ENCODE measurements around the gene ADCY7.
"Not testable (repeated sequence)": the region's sequence is repeated elsewhere in the genome, so short reads cannot be mapped to it uniquely, and the experiment has no call there.

The ADCY7 gene

DNA sequence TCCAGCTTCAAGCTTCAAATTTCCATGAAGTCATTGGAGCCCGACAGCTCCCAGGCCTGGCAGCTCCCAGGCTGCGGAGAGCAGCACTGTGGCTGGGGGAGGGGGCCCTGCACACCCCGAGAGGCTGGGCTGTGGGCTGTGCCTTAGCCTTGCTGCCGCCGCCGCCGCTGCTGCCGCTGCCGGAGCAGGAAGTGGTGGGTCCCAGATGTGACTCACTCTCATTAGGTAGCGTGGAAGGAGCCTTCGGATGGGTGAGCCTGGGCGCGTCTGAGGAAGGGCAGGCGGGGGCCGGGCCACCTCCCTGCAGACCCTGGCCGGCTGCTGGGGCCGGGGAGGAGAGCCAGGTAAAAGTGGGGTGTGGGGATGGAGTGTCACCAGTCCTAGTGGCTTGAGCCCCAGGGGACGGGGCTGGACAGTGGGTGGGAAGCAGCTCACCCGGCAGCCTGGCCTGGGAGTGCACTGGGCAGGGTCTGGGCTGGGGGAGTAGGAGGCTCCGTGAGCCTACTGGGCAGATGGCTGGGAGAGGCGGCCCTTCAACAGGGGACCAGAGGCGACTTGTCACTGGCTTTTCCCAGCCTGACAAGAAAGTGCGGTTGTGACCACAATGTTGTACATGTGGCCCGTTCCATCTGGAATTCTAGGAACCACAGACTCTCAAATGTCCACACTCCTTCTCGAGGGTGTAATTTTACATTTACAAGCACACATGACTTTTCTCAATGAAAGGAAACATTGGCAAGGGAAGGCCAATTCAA, at the start of gene ADCY7:
Gene ADCY7, plus strand, starts transcription at position 215 of the 755 bp plus-strand sequence. CDS start 21,629 bp downstream, outside the sequence.
- peak; percentile 79 for DNase-seq

- DNase-seq, result no peak
Measured at GRCh38 chr16:50219402-50219975, 46.9 kb upstream of the ADCY7 start.

GRCh38 chr16:50224286-50224685, 42.1 kb upstream of the ADCY7 start:
- no peak for DNase-seq

DNA sequence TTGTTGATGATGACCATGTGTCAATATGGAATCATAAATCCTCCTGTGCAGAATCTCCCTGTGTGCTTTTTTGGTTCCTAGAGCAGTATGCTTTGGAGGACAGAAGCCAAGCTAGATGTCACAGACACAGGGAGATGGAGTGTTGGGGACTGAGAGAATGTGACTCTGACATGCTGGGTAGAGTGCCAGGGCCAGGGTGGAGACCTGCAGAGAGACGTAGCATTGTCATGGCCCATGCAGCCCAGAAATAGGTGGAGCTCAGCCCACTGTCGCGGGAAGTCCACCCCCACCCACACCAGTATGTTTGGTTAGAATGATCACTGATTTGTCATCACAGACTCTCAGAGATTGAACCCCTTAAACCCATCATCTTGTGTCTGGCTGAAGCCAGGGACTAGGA, 39.2 kb upstream of the ADCY7 start:
- no peak for DNase-seq

DNA sequence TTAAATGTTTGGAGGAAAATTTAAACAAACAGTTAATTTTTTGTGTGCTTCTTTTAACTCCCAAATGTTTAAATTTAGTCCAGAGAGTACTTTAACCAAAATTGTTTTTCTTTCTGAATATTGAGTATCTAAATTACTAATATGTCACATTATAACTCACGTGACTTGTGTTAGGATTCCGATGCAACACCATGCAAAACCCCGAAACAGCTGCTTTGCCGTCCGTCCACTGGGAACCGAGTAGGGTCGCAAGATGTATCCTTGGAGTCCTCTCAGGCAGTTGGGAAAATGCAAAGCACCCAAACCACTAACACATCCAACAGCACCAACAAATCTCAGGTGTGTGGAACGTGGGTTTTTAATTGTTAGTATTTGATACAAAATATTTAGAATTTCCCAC, 38.7 kb upstream of the ADCY7 start:
- no peak for DNase-seq

DNA sequence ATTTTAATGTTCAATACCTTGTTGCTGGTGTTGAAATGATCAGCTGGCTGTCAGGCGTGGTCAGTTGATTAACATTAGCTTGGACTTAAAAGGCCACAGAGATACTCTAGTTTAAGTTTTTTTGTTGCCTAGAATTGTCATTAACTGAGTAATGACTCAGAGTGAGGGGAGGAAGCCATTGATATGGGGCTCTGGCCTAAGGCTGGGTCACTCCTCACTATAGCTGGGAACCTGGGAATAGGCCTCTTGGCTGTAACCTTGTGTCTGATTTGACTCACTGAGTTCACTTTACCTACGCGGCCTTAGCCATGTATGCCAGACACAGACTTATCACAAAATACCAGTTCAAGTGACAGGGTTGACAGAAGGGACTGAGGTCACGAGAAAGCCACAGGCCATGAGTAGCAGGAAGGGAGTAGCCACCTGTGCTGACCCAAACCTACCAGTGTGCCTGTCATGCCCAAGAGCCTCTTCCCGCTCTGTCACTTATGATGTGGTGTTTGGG, 37.9 kb upstream of the ADCY7 start:
- no peak for DNase-seq

DNA sequence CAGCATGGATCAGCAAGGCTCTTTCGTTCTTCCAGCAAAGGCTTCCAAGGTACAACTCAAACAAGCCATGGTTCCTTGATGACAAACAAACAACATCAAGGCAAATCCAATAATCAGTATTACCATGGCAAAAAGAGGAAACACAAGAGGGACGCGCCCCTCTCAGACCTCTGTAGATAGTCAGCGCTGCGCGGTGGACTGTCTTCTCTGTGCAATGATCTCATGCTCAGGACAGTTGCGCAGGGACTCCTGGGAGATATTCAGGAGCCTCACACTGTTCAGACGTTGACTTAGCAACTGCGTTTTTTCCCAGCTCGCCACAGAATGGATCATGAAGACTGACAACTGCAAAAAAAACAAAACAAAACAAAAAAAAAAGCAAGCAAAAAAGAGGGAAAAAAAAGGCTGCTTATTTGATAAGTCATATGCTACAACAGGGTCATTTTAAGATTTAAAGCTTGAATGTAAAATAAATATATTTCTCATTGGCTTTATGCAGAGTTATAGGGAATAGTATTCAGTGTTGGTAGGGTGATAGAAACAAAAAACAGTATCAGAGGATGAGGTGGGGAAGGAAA, 37.1 kb upstream of the ADCY7 start:
- no peak for DNase-seq

DNA sequence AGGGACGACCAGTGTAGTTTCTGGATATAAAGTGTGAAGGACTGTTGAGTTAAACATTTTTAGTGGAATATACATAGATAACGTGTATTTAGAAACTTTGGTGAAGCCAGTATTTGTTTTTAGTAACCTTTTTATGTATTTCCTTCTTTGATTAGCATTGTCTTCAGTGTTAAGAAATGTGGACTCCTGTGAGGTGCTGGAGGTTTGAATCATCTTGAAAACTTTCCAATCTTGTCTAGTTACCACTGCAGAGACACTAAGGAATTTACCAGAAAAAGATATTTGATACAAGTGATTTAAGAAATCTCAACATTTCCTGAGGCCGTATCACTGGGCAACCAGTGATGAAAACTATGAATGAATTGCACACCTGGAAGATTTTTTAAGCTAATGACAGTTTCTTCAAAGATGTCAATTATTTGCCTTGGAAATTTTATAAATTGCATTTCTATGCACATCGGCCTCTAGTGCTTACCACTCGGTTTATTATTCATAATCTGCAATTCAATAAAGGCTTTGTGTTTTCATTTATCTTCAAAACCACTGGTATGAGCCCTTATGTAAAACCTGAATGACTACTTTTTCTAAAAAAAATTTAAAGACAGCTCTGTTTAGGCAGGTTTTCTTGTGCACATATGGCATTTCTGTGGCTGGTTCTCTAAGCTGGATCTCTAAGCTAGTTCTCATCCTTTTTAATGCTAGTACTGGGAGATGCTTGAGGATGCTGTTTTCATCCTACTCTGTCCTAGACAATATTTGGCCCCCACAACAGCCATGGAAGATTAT, 31.4 kb upstream of the ADCY7 start:
- no peak for DNase-seq

- DNase-seq, result no peak
Measured at GRCh38 chr16:50235581-50235980, 30.8 kb upstream of the ADCY7 start.

DNA sequence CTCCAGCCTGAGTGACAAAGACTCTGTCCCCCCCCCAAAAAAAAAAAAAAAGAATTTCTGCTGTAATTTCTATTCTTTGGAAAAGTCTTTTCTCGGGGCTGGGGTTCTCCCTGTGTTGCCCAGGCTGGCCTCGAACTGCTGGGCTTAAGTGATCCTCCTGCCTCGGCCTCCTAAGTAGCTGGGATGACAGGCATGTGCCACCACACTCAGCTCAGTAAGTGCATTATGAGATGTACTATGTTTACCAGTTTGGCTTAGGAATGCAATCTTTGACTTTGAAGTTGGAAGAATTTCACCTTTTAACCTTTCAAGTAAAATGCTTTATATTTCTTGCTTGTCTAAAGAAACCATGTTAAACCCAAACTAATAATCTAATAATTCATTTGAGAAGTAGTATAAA, 28.0 kb upstream of the ADCY7 start:
- no peak for DNase-seq

DNA sequence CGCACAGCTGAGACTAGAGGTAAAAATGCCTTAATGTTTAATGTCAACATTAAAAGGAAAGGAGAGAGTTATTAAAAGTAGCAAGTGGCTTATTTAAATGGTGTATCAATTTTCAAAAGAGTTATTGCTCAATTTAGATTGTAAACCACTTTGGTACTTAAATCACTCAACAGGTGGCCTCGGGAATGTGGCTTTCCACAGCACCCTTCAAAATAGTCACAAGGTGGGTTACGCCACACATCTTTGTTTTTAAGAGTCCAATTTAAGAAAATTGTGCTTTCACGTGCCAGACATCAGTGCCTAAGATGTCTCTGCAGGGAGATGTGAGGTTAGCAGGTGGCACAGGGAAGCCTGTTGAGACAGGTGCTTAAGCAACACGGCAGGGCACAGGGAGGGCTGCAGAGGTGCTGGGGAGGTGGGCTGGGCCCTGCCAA, 27.5 kb upstream of the ADCY7 start:
- no peak for DNase-seq

DNA sequence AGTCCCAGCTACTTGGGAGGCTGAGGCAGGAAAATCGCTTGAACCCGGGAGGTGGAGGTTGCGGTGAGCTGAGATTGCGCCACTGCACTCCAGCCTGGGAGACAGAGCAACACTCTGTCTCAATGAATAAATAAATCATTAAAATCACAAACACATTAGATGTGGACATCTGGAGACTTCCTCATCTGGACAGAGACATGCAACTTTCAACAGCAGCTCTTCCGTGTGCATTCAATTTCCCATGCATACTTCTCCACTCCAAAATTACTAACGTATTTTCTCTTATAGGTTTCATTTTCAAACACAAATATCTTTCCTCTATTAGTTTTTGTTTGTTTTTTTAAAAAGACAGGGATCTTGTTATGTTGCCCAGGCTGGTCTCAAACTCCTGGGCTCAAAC, 23.3 kb upstream of the ADCY7 start:
- not testable (repeated sequence) for DNase-seq

- no peak for DNase-seq
Measured at GRCh38 chr16:50244140-50244503, 22.2 kb upstream of the ADCY7 start.

GRCh38 chr16:50244504-50245416, 21.6 kb upstream of the ADCY7 start:
- DNase-seq, result no peak

GRCh38 chr16:50245417-50246298, 20.7 kb upstream of the ADCY7 start:
- DNase-seq, result peak; percentile 35

GRCh38 chr16:50246299-50247122, 19.8 kb upstream of the ADCY7 start:
- DNase-seq, result no peak

GRCh38 chr16:50247123-50247905, 19.0 kb upstream of the ADCY7 start:
- DNase-seq, result no peak

DNA sequence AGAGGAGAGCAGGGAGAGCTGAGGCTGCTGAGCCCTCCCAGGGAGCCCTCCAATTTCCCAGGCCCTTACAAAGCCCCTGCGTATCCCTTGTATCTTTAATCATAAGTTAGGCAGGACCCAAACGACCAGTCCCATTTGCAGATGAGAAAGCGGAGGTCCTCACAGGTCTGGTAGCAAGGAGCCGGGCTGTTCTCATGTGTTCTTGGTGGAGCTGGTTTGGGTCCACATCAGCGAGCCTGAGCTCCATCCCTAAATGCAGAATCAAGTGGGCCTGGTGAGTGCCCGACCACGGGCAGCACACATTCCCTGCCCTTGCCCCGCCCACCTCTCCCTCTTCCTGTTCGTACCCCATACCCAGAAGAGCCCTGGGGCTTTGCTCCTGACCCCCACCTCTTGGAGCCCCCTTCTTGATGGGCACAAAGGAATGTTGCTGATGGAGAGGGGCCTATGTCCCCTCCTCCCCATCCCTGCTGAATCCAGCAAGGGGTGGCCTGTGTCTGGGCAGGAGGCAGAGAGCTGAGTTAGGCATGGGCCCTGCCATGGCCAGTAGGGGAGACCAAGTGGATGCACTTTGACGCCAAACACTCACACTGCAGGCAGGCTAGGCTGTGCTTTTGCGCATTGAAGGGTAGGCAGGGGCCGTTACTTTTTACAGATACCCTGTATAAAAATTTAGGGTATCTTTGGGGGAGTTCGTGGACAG, 18.3 kb upstream of the ADCY7 start:
- DNase-seq, result no peak

- no peak for DNase-seq
Measured at GRCh38 chr16:50248845-50249244, 17.5 kb upstream of the ADCY7 start.
